Measurements from ENCODE around the gene RBL2.

Gene RBL2

GRCh38 chr16:53482123-53482522 is 47.9 kb downstream of the RBL2 start:
- DNase-seq (ENCODE audit: low spot score), result no peak
- no peaks in the 10 kb centered on the region for H3K9me3 ChIP-seq (ENCODE audit: severe bottlenecking)
- ATAC-seq (ENCODE audit: low read depth), result no peak
- no peaks in the 10 kb centered on the region for H3K27me3 ChIP-seq (ENCODE audit: insufficient read depth, poor library complexity, severe bottlenecking)
- no peak overlapping the region for H3K27ac ChIP-seq (ENCODE audit: poor library complexity, severe bottlenecking)
- TF ChIP-seq, protein P1, sequence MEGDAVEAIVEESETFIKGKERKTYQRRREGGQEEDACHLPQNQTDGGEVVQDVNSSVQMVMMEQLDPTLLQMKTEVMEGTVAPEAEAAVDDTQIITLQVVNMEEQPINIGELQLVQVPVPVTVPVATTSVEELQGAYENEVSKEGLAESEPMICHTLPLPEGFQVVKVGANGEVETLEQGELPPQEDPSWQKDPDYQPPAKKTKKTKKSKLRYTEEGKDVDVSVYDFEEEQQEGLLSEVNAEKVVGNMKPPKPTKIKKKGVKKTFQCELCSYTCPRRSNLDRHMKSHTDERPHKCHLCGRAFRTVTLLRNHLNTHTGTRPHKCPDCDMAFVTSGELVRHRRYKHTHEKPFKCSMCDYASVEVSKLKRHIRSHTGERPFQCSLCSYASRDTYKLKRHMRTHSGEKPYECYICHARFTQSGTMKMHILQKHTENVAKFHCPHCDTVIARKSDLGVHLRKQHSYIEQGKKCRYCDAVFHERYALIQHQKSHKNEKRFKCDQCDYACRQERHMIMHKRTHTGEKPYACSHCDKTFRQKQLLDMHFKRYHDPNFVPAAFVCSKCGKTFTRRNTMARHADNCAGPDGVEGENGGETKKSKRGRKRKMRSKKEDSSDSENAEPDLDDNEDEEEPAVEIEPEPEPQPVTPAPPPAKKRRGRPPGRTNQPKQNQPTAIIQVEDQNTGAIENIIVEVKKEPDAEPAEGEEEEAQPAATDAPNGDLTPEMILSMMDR (IDR thresholded peaks at IDR 0.05; ENCODE audit: poor library complexity, severe bottlenecking), result no peak
- no peaks in the 10 kb centered on the region for H3K4me1 ChIP-seq (ENCODE audit: insufficient read depth, poor library complexity, severe bottlenecking)
- peaks cover 94% of the 10 kb centered on the region for H3K36me3 ChIP-seq (ENCODE audit: low read depth)
- H3K4me3 ChIP-seq (ENCODE audit: severe bottlenecking), result no peak overlapping the region

GRCh38 chr16:53484542-53484941 is 50.3 kb downstream of the RBL2 start:
- Histone ChIP-seq H3K36me3 (ENCODE audit: low read depth) (peaks cover 77% of the 10 kb centered on the region), H3K27ac (ENCODE audit: poor library complexity, severe bottlenecking) (no peak overlapping the region), H3K4me3 (ENCODE audit: severe bottlenecking) (no peak overlapping the region), H3K9me3 (ENCODE audit: severe bottlenecking) (no peaks in the 10 kb centered on the region), H3K27me3 (ENCODE audit: insufficient read depth, poor library complexity, severe bottlenecking) (no peaks in the 10 kb centered on the region), H3K4me1 (ENCODE audit: insufficient read depth, poor library complexity, severe bottlenecking) (no peaks in the 10 kb centered on the region)
- ATAC-seq (ENCODE audit: low read depth) (no peak), DNase-seq (ENCODE audit: low spot score) (no peak)
- TF ChIP-seq, protein P1 (IDR thresholded peaks at IDR 0.05; ENCODE audit: poor library complexity, severe bottlenecking), result no peak

DNA sequence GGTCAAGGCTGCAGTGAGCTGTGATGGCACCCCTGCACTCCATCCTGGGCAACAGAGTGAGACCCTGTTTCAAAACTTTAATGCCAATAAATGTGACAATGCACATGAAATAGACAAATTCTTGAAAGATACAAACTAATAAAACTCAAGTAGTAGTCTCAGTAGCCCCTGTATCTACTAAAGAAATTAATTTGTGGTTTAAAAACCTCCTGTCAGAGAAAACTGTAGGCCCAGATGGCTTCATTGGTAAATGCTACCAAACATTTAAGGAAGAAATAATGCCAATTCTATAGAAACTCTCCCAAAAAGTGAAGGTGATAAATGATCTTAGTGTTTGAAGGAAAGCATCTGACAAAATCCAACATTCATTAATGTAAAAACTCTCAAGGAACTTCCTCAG is 52.0 kb downstream of the RBL2 start:
- no peaks in the 10 kb centered on the region for H3K9me3 ChIP-seq (ENCODE audit: severe bottlenecking)
- H3K36me3 ChIP-seq (ENCODE audit: low read depth), result peaks cover 77% of the 10 kb centered on the region
- no peak for ATAC-seq (ENCODE audit: low read depth)
- TF ChIP-seq, protein P1 (IDR thresholded peaks at IDR 0.05; ENCODE audit: poor library complexity, severe bottlenecking), result no peak
- no peaks in the 10 kb centered on the region for H3K4me1 ChIP-seq (ENCODE audit: insufficient read depth, poor library complexity, severe bottlenecking)
- no peaks in the 10 kb centered on the region for H3K27me3 ChIP-seq (ENCODE audit: insufficient read depth, poor library complexity, severe bottlenecking)
- H3K4me3 ChIP-seq (ENCODE audit: severe bottlenecking), result no peak overlapping the region
- DNase-seq (ENCODE audit: low spot score), result no peak
- H3K27ac ChIP-seq (ENCODE audit: poor library complexity, severe bottlenecking), result no peak overlapping the region

DNA sequence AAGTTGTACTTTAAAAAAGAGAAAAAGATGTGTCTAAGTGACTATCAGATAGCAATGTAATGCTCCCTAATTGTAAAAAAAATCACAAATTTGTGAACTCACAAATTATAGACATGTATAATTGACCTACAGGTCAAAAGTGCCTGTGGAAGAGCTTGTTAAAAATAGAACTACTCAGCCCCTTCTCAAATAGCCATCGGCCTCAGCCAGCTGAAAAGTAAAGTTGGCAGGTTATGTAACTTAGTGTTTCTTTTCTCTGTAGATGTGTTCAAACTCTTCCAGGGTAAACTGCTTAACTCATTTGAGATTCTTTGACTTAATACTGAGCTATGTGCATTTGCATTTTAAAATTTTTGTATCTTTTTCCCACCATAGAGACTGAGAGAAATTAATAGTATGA is 55.5 kb downstream of the RBL2 start:
- Histone ChIP-seq H3K4me1 (ENCODE audit: insufficient read depth, poor library complexity, severe bottlenecking) (no peaks in the 10 kb centered on the region), H3K27ac (ENCODE audit: poor library complexity, severe bottlenecking) (no peak overlapping the region), H3K9me3 (ENCODE audit: severe bottlenecking) (no peaks in the 10 kb centered on the region), H3K27me3 (ENCODE audit: insufficient read depth, poor library complexity, severe bottlenecking) (no peaks in the 10 kb centered on the region), H3K36me3 (ENCODE audit: low read depth) (peaks cover 79% of the 10 kb centered on the region), H3K4me3 (ENCODE audit: severe bottlenecking) (no peak overlapping the region)
- no peak for ATAC-seq (ENCODE audit: low read depth)
- DNase-seq (ENCODE audit: low spot score), result no peak
- TF ChIP-seq, protein P1 (IDR thresholded peaks at IDR 0.05; ENCODE audit: poor library complexity, severe bottlenecking), result no peak

GRCh38 chr16:53492503-53492902 is 58.2 kb downstream of the RBL2 start:
- Histone ChIP-seq H3K4me1 (ENCODE audit: insufficient read depth, poor library complexity, severe bottlenecking) (no peaks in the 10 kb centered on the region), H3K9me3 (ENCODE audit: severe bottlenecking) (no peaks in the 10 kb centered on the region), H3K4me3 (ENCODE audit: severe bottlenecking) (no peak overlapping the region), H3K27ac (ENCODE audit: poor library complexity, severe bottlenecking) (no peak overlapping the region), H3K27me3 (ENCODE audit: insufficient read depth, poor library complexity, severe bottlenecking) (no peaks in the 10 kb centered on the region), H3K36me3 (ENCODE audit: low read depth) (peaks cover 70% of the 10 kb centered on the region)
- TF ChIP-seq, protein P1 (IDR thresholded peaks at IDR 0.05; ENCODE audit: poor library complexity, severe bottlenecking), result no peak
- no peak for ATAC-seq (ENCODE audit: low read depth)
- DNase-seq (ENCODE audit: low spot score), result no peak
